IMR-90 (cell line): ENCODE measurements around the gene CEMIP2. TPM values are rescaled to one million over a fixed set of nuclear protein-coding genes. Genes with fewer than 3 reads are reported as not detected.

ENCODE experiments used
- ATAC-seq: fragments of 200-7000 bp; cut with Tn5 transposase; 2 replicates; pipeline ENCODE4 v1.9.1; 2020; ENCODE audit warnings: low read depth, mild to moderate bottlenecking, moderate library complexity
- BruUV-seq: library from RNA; stranded (reverse); fragments of 400-500 nt; replicated peaks from 2 replicates; lab custom pipeline; 2021; lab: Mats Ljungman, UMichigan
- CTCF ChIA-PET: fragments of 300-600 bp; formaldehyde crosslinking; extraction: SDS; loops from one replicate; lab custom pipeline; 2021; ENCODE audit warnings: antibody characterized with exemption; lab: Yijun Ruan, JAX
- POLR2A ChIA-PET: fragments of 300-600 bp; sonication (Branson Sonifier 250); formaldehyde crosslinking; loops from one replicate; lab custom pipeline; 2022; ENCODE audit warnings: antibody characterized with exemption; ENCODE audit not compliant: unreplicated experiment; lab: Charles Lee
- DNase-seq: peaks from one replicate; pipeline ENCODE4 v3.0.0; 2013
- H2AFZ ChIP-seq: replicated peaks from 2 replicates; pipeline ENCODE3; 2013; ENCODE audit warnings: low read length, mild to moderate bottlenecking; ENCODE audit not compliant: poor library complexity
- H2AK5ac ChIP-seq: 2 replicates; pipeline ENCODE4 v1.6.1; 2013; ENCODE audit warnings: low read depth, low read length, inconsistent platforms
- H2AK9ac ChIP-seq: replicated peaks from 2 replicates; pipeline ENCODE3; 2013; ENCODE audit warnings: mild to moderate bottlenecking, low read depth, low read length, moderate library complexity; ENCODE audit not compliant: poor library complexity
- H2BK120ac ChIP-seq: 2 replicates; pipeline ENCODE4 v1.6.1; 2013; ENCODE audit warnings: low read depth, low read length, inconsistent platforms
- H2BK15ac ChIP-seq: 3 replicates; pipeline ENCODE4 v1.6.1; 2013; ENCODE audit warnings: low read depth, low read length, inconsistent platforms
- H2BK20ac ChIP-seq: 2 replicates; pipeline ENCODE4 v1.6.1; 2013; ENCODE audit warnings: low read depth, mild to moderate bottlenecking, inconsistent platforms, low read length, moderate library complexity
- H2BK5ac ChIP-seq: 2 replicates; pipeline ENCODE4 v1.6.1; 2013; ENCODE audit warnings: mild to moderate bottlenecking, low read depth, low read length, inconsistent platforms; ENCODE audit not compliant: poor library complexity, severe bottlenecking
- H3K14ac ChIP-seq: replicated peaks from 2 replicates; pipeline ENCODE4 v1.6.1; 2013; ENCODE audit warnings: low read depth, low read length, inconsistent platforms
- H3K18ac ChIP-seq: 2 replicates; pipeline ENCODE4 v1.6.1; 2013; ENCODE audit warnings: low read depth, low read length, control low read depth
- H3K23ac ChIP-seq: 2 replicates; pipeline ENCODE4 v1.6.1; 2013; ENCODE audit warnings: low read depth, low read length, inconsistent platforms
- H3K27ac ChIP-seq: 2 replicates; pipeline ENCODE4 v1.5.1; 2013; ENCODE audit warnings: mild to moderate bottlenecking, control low read depth, low read length; ENCODE audit not compliant: insufficient read depth
- H3K27me3 ChIP-seq: 2 replicates; pipeline ENCODE4 v1.6.1; 2013; ENCODE audit warnings: low read length; ENCODE audit not compliant: control insufficient read depth, insufficient read depth
- H3K36me3 ChIP-seq: 2 replicates; pipeline ENCODE4 v1.6.1; 2013; ENCODE audit warnings: low read length, mixed read lengths; ENCODE audit not compliant: control insufficient read depth, insufficient read depth
- H3K4ac ChIP-seq: 2 replicates; pipeline ENCODE4 v1.6.1; 2013; ENCODE audit warnings: low read depth, low read length, inconsistent platforms
- H3K4me1 ChIP-seq: 2 replicates; pipeline ENCODE4 v1.6.1; 2013; ENCODE audit warnings: low read length, mixed read lengths; ENCODE audit not compliant: control insufficient read depth, insufficient read depth
- H3K4me2 ChIP-seq: 2 replicates; pipeline ENCODE4 v1.6.1; 2013; ENCODE audit warnings: low read depth, mild to moderate bottlenecking, control low read depth, low read length, moderate library complexity
- H3K4me3 ChIP-seq: 2 replicates; pipeline ENCODE4 v1.5.1; 2013; ENCODE audit warnings: low read depth, mild to moderate bottlenecking, control low read depth, low read length, moderate library complexity; ENCODE audit not compliant: insufficient read depth
- H3K56ac ChIP-seq: 2 replicates; pipeline ENCODE4 v1.6.1; 2013; ENCODE audit warnings: low read length, inconsistent platforms; ENCODE audit not compliant: insufficient read depth; ENCODE audit errors: extremely low read depth
- H3K79me1 ChIP-seq, 2 experiments: 2 replicates each; pipeline ENCODE4 v1.6.1; 2013; ENCODE audit warnings: low read length in 2 of 2, inconsistent platforms in 1 of 2, low read depth in 1 of 2
- H3K9ac ChIP-seq: 2 replicates; pipeline ENCODE4 v1.6.1; 2013; ENCODE audit warnings: low read depth, low read length, control low read depth
- H3K9me1 ChIP-seq: 2 replicates; pipeline ENCODE4 v1.6.1; 2013; ENCODE audit warnings: low read length, inconsistent platforms; ENCODE audit not compliant: insufficient read depth
- H3K9me3 ChIP-seq: 2 replicates; pipeline ENCODE4 v1.6.1; 2013; ENCODE audit warnings: low read length; ENCODE audit not compliant: control insufficient read depth, insufficient read depth
- H4K20me1 ChIP-seq: 2 replicates; pipeline ENCODE4 v1.6.1; 2013; ENCODE audit warnings: low read length, inconsistent platforms; ENCODE audit not compliant: insufficient read depth
- H4K5ac ChIP-seq: 2 replicates; pipeline ENCODE4 v1.6.1; 2013; ENCODE audit warnings: mild to moderate bottlenecking, low read depth, low read length, control low read depth
- H4K8ac ChIP-seq, 2 experiments: 2 replicates each; pipeline ENCODE4 v1.6.1; 2013; ENCODE audit warnings: low read depth in 2 of 2, low read length in 2 of 2, control low read depth in 1 of 2, inconsistent platforms in 1 of 2
- H4K91ac ChIP-seq: 2 replicates; pipeline ENCODE4 v1.6.1; 2013; ENCODE audit warnings: low read depth, low read length, inconsistent platforms; ENCODE audit not compliant: insufficient read depth
- BHLHE40 ChIP-seq: fragments of 150-350 bp; IDR thresholded peaks from 2 replicates; pipeline ENCODE4 v1.6.1; 2016; ENCODE audit warnings: mild to moderate bottlenecking, low read depth, low read length
- CEBPB ChIP-seq: IDR thresholded peaks from 2 replicates; pipeline ENCODE4 v1.6.1; 2012; ENCODE audit warnings: low read depth, low read length, improper control_type of control experiment
- CHD1 ChIP-seq: IDR thresholded peaks from 2 replicates; pipeline ENCODE4 v1.6.1; 2012; ENCODE audit warnings: low read depth, low read length, improper control_type of control experiment
- ELK1 ChIP-seq: fragments of 150-350 bp; IDR thresholded peaks from 2 replicates; pipeline ENCODE4 v1.6.1; 2016; ENCODE audit warnings: low read depth, mild to moderate bottlenecking, low read length, moderate library complexity, borderline replicate concordance
- FOS ChIP-seq: fragments of 150-350 bp; IDR thresholded peaks from 2 replicates; pipeline ENCODE4 v1.6.1; 2016; ENCODE audit warnings: low read depth, low read length
- MAFK ChIP-seq: IDR thresholded peaks from 2 replicates; pipeline ENCODE4 v1.6.1; 2012; ENCODE audit warnings: low read depth, low read length, improper control_type of control experiment
- MAZ ChIP-seq: IDR thresholded peaks from 2 replicates; pipeline ENCODE4 v1.6.1; 2012; ENCODE audit warnings: low read depth, mild to moderate bottlenecking, low read length, improper control_type of control experiment, moderate library complexity, borderline replicate concordance
- MXI1 ChIP-seq: IDR thresholded peaks from 2 replicates; pipeline ENCODE4 v1.6.1; 2012; ENCODE audit warnings: low read depth, mild to moderate bottlenecking, low read length, moderate library complexity, borderline replicate concordance
- NFE2L2 ChIP-seq: fragments of 150-350 bp; IDR thresholded peaks from 2 replicates; pipeline ENCODE4 v1.6.1; 2016; ENCODE audit warnings: low read depth, mild to moderate bottlenecking, low read length
- POLR2A ChIP-seq: IDR thresholded peaks from 2 replicates; pipeline ENCODE4 v1.6.1; 2012; ENCODE audit warnings: mild to moderate bottlenecking, low read depth, low read length
- RAD21 ChIP-seq: IDR thresholded peaks from 2 replicates; pipeline ENCODE4 v1.6.1; 2012; ENCODE audit warnings: low read length, improper control_type of control experiment
- RCOR1 ChIP-seq: IDR thresholded peaks from 2 replicates; pipeline ENCODE4 v1.6.1; 2012; ENCODE audit warnings: mild to moderate bottlenecking, low read length, improper control_type of control experiment; ENCODE audit not compliant: insufficient replicate concordance
- RFX5 ChIP-seq: IDR thresholded peaks from 2 replicates; pipeline ENCODE4 v1.8.0; 2012; ENCODE audit warnings: low read depth, mild to moderate bottlenecking, low read length, moderate library complexity
- SMC3 ChIP-seq: fragments of 150-350 bp; IDR thresholded peaks from 2 replicates; pipeline ENCODE4 v1.6.1; 2016; ENCODE audit warnings: low read depth, mild to moderate bottlenecking, antibody characterized with exemption, low read length, moderate library complexity
- dilution Hi-C: fragments of 300-500 bp; cut with HindIII; formaldehyde crosslinking; loops from one replicate; pipeline ENCODE4 v1.14.3; 2018; ENCODE audit warnings: low sequenced_read_pairs; ENCODE audit not compliant: unreplicated experiment
- in situ Hi-C: fragments of 300-500 bp; cut with MboI; formaldehyde crosslinking; loops from 3 replicates; pipeline ENCODE4 v1.14.3; 2019; ENCODE audit warnings: low sequenced_read_pairs, inconsistent platforms, mixed read lengths
- intact Hi-C: fragments of 100-400 bp; cut with micrococcal nuclease; formaldehyde crosslinking; loops from 2 replicates; pipeline ENCODE4 v1.10.0; 2022
- polyA plus RNA-seq, 3 experiments: library from polyadenylated mRNA; depleted of rRNA; stranded (reverse); fragments of >200 nt; gene quantifications; 2 replicates each; pipeline ENCODE4 v1.2.3, GENCODE V29; 2012; ENCODE audit warnings: low replicate concordance in 1 of 3
- total RNA-seq: library from RNA; depleted of rRNA; stranded (reverse); fragments of >200 nt; gene quantifications from 2 replicates; pipeline ENCODE4 v1.2.3, GENCODE V29; 2012
- TF ChIP-seq, protein P1 (sequence below): conservative IDR thresholded peaks from 2 replicates; pipeline ENCODE4 v1.5.1; 2012; ENCODE audit warnings: mild to moderate bottlenecking, low read depth, low read length, improper control_type of control experiment
- TF ChIP-seq, protein P2 (sequence below): fragments of 150-350 bp; IDR thresholded peaks from 2 replicates; pipeline ENCODE4 v1.6.1; 2017; ENCODE audit warnings: mild to moderate bottlenecking, antibody characterized with exemption, low read length, low read depth

Gene CEMIP2
- total and polyA plus RNA-seq, 2 of the 4 experiments (the other 2 are of a cell fraction) = 65.2 to 67.4 TPM

DNA sequence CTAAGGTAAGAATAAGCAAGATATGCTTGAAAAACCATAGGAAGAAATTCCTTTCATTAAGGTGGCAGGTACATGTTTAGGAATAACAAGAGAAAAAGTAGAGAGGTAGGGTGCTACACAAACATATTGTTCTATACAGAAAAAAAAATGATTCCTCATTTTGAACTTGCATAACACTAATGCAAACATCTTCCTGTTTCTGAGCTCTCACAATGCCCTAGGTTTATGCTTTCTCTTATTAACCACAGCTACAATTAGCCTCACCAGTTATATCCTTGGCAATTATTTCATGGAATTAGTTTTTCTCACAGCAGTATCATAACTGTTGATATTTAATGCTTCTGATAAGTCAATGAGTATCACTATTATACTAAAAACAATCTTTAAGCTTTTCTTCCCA, 20.7 kb downstream of the CEMIP2 start:
- Histone ChIP-seq H2AFZ (no peak overlapping the region), H3K9me3 (no peaks in the 10 kb centered on the region), H3K56ac (no peak overlapping the region), H3K14ac (no peak overlapping the region), H2AK9ac (no peak overlapping the region), H3K36me3 (peaks cover 11% of the 10 kb centered on the region), H4K5ac (no peak overlapping the region), H2BK5ac (no peak overlapping the region), H3K4me2 (no peak overlapping the region), H2AK5ac (no peak overlapping the region), H3K4me1 (peaks cover 11% of the 10 kb centered on the region), H3K79me1 (peaks cover 14 to 60% of the 10 kb centered on the region in 2 experiments), H3K18ac (no peak overlapping the region), H2BK15ac (no peak overlapping the region), H4K91ac (no peak overlapping the region), H2BK120ac (no peak overlapping the region), H2BK20ac (no peak overlapping the region), H3K23ac (no peak overlapping the region), H3K9ac (no peak overlapping the region), H3K27ac (no peak overlapping the region), H4K20me1 (peaks cover 8% of the 10 kb centered on the region; the same call in 1 of the 2 replicates), H3K4ac (no peak overlapping the region), H3K4me3 (no peak overlapping the region), H3K27me3 (no peaks in the 10 kb centered on the region), H4K8ac (no peak overlapping the region), H3K9me1 (peaks cover 6% of the 10 kb centered on the region)
- BruUV-seq = no TSS peak
- ChIA-PET POLR2A (no interaction called here), CTCF (interaction anchor here (0.5 kb wide), 1 partner anchor 31 kb away, joined by 3 read pairs; no protein-coding TSS in a partner anchor)
- no peak for TF ChIP-seq POLR2A
- TF ChIP-seq, protein P1, sequence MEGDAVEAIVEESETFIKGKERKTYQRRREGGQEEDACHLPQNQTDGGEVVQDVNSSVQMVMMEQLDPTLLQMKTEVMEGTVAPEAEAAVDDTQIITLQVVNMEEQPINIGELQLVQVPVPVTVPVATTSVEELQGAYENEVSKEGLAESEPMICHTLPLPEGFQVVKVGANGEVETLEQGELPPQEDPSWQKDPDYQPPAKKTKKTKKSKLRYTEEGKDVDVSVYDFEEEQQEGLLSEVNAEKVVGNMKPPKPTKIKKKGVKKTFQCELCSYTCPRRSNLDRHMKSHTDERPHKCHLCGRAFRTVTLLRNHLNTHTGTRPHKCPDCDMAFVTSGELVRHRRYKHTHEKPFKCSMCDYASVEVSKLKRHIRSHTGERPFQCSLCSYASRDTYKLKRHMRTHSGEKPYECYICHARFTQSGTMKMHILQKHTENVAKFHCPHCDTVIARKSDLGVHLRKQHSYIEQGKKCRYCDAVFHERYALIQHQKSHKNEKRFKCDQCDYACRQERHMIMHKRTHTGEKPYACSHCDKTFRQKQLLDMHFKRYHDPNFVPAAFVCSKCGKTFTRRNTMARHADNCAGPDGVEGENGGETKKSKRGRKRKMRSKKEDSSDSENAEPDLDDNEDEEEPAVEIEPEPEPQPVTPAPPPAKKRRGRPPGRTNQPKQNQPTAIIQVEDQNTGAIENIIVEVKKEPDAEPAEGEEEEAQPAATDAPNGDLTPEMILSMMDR = no peak
- no peak for TF ChIP-seq RAD21
- TF ChIP-seq, protein P2, sequence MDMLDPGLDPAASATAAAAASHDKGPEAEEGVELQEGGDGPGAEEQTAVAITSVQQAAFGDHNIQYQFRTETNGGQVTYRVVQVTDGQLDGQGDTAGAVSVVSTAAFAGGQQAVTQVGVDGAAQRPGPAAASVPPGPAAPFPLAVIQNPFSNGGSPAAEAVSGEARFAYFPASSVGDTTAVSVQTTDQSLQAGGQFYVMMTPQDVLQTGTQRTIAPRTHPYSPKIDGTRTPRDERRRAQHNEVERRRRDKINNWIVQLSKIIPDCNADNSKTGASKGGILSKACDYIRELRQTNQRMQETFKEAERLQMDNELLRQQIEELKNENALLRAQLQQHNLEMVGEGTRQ = no peak
- TF ChIP-seq MAFK = no peak
- no peak for TF ChIP-seq RFX5
- no peak for TF ChIP-seq CHD1
- no peak for TF ChIP-seq RCOR1
- no peak for TF ChIP-seq BHLHE40
- no peak for TF ChIP-seq NFE2L2
- no peak for TF ChIP-seq CEBPB
- no peak for TF ChIP-seq MXI1
- TF ChIP-seq SMC3 = no peak
- no peak for TF ChIP-seq FOS
- no peak for TF ChIP-seq ELK1
- no peak for TF ChIP-seq MAZ
- in situ Hi-C loops (loop anchor here (25.0 kb wide), 3 partner anchors 815 to 1460 kb away; no protein-coding TSS in a partner anchor), dilution Hi-C loops (no loop called here), intact Hi-C loops (no loop called here)
- DNase-seq (no peak), ATAC-seq (no peak)
